Nephron progenitor cell (in vitro differentiated cells): Measurements from ENCODE around the gene SCGB2A2.

Experiments used
- DNase-seq: peaks from one replicate; pipeline ENCODE4 v3.0.0; 2021
- H3K27ac Mint-ChIP-seq: 2 replicates; pipeline ENCODE4 v1.8.0; 2021; ENCODE audit warnings: mild to moderate bottlenecking, moderate library complexity, mixed read lengths
- H3K27me3 Mint-ChIP-seq: 2 replicates; pipeline ENCODE4 v1.8.0; 2021; ENCODE audit warnings: mild to moderate bottlenecking, low read depth, mixed read lengths; ENCODE audit not compliant: poor library complexity
- H3K36me3 Mint-ChIP-seq: 2 replicates; pipeline ENCODE4 v1.8.0; 2021; ENCODE audit warnings: low read depth, mixed read lengths
- H3K4me1 Mint-ChIP-seq: 2 replicates; pipeline ENCODE4 v1.8.0; 2021; ENCODE audit warnings: mixed read lengths
- H3K4me3 Mint-ChIP-seq: 2 replicates; pipeline ENCODE4 v1.8.0; 2021; ENCODE audit warnings: mild to moderate bottlenecking, moderate library complexity, mixed read lengths
- H3K9me3 Mint-ChIP-seq: 2 replicates; pipeline ENCODE4 v1.8.0; 2021; ENCODE audit warnings: mild to moderate bottlenecking, moderate library complexity, mixed read lengths
- CTCF ChIP-seq: fragments of 200-600 bp; sonication (generic); IDR thresholded peaks from 2 replicates; pipeline ENCODE4 v1.5.0; 2021; ENCODE audit warnings: antibody characterized with exemption

The SCGB2A2 gene

DNA sequence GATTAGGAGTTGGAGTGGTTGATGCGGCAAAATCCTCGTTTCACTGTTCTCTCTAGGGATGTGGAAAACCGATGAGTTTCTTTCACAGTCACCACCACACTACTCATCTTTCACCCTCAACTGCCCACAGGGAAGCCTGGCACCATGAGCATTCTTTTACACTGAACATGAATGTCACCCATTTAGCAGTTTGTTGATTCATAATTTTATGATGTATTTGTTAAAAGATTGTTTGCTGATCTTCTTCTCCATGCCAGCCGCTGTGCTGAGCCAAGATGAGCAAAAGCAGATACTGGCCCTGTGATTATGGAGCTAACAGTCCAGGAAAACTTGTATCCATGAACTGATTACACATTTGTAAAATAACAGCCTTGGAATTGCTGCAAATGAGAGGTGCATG lies 31.8 kb upstream of the SCGB2A2 start:
- no peak for DNase-seq
- no peak for TF ChIP-seq CTCF
- Mint-ChIP-seq H3K4me1 (peaks cover 6% of the 10 kb centered on the region), H3K27ac (no peak overlapping the region), H3K4me3 (no peak overlapping the region), H3K36me3 (no peaks in the 10 kb centered on the region), H3K9me3 (no peaks in the 10 kb centered on the region), H3K27me3 (peaks cover 32% of the 10 kb centered on the region)

DNA sequence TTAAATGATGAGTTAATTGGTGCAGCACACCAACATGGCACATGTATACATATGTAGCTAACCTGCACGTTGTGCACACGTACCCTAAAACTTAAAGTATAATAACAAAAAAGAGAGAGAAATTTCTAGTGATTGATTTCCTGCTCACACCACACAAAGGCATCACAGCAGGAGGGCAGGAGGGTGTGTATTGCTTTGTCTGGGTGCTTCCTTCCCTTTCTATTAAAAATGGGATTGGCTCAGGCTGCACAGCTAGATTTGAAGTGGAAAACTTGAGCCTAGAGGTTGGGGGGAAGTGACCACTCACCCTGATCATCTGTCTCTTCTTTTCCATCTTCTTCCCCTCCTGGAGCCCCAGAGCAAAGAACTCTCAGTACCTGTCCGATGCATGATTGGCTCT lies 28.9 kb upstream of the SCGB2A2 start:
- H3K4me3 Mint-ChIP-seq: no peak overlapping the region
- H3K9me3 Mint-ChIP-seq: no peaks in the 10 kb centered on the region
- no peaks in the 10 kb centered on the region for H3K36me3 Mint-ChIP-seq
- DNase-seq: no peak
- TF ChIP-seq CTCF: no peak
- H3K27me3 Mint-ChIP-seq: peaks cover 11% of the 10 kb centered on the region
- no peak overlapping the region for H3K27ac Mint-ChIP-seq
- H3K4me1 Mint-ChIP-seq: peaks cover 6% of the 10 kb centered on the region

DNA sequence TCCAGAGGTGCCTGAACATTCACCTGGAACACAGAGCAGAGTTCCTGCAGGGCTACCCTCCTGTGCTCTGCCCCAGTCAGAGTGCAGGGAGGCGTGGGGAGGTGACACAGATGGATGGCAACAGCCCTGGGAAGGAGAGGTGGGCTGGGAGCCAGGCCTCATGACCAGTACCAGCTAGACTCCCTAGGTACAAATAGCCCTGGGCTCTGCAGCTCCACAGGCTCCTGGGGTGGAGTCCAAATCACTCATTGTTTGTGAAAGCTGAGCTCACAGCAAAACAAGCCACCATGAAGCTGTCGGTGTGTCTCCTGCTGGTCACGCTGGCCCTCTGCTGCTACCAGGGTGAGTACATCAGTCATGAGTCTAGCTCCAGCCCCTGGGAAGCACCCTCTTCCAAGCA lies 27.9 kb upstream of the SCGB2A2 start, which contains the start of gene SCGB1D2:
Gene SCGB1D2, plus strand, starts transcription at position 219 of the 400 bp plus-strand sequence. Its CDS starts 69 bp downstream, at position 288.
- TF ChIP-seq CTCF: no peak
- Mint-ChIP-seq H3K4me1 (peaks cover 6% of the 10 kb centered on the region), H3K27ac (no peak within 1 kb of the TSS), H3K36me3 (no peaks in the 10 kb centered on the region), H3K9me3 (no peaks in the 10 kb centered on the region), H3K27me3 (peaks cover 11% of the 10 kb centered on the region), H3K4me3 (no peak within 1 kb of the TSS)
- no peak for DNase-seq

- H3K4me3 Mint-ChIP-seq: no peak overlapping the region
- peak; percentile 28 for TF ChIP-seq CTCF
- H3K4me1 Mint-ChIP-seq: peaks cover 6% of the 10 kb centered on the region
- no peaks in the 10 kb centered on the region for H3K27me3 Mint-ChIP-seq
- H3K27ac Mint-ChIP-seq: no peak overlapping the region
- no peaks in the 10 kb centered on the region for H3K36me3 Mint-ChIP-seq
- DNase-seq: peak; percentile 79
- peaks cover 11% of the 10 kb centered on the region for H3K9me3 Mint-ChIP-seq
These were observed 24.6 kb upstream of the SCGB2A2 start for GRCh38 chr11:62245271-62245753.

GRCh38 chr11:62251698-62252097 lies 18.3 kb upstream of the SCGB2A2 start:
- Mint-ChIP-seq H3K4me3 (no peak overlapping the region), H3K36me3 (no peaks in the 10 kb centered on the region), H3K4me1 (no peaks in the 10 kb centered on the region), H3K27ac (no peak overlapping the region), H3K27me3 (peaks cover 6% of the 10 kb centered on the region), H3K9me3 (peaks cover 44% of the 10 kb centered on the region)
- no peak for DNase-seq
- TF ChIP-seq CTCF: no peak

GRCh38 chr11:62253999-62254542 lies 15.9 kb upstream of the SCGB2A2 start:
- no peak overlapping the region for H3K4me3 Mint-ChIP-seq
- no peak overlapping the region for H3K27ac Mint-ChIP-seq
- TF ChIP-seq CTCF: no peak
- peaks cover 44% of the 10 kb centered on the region for H3K9me3 Mint-ChIP-seq
- no peaks in the 10 kb centered on the region for H3K36me3 Mint-ChIP-seq
- no peaks in the 10 kb centered on the region for H3K4me1 Mint-ChIP-seq
- peaks cover 11% of the 10 kb centered on the region for H3K27me3 Mint-ChIP-seq
- DNase-seq: no peak
